SK-N-MC (cell line): ENCODE data around the gene TRIP12.

Experiments used
- EZH2 ChIP-seq: fragments of 200-600 bp; sonication (generic); IDR thresholded peaks from one replicate; pipeline ENCODE4 v1.6.1; 2017; ENCODE audit warnings: antibody characterized with exemption
- POLR2AphosphoS5 ChIP-seq: IDR thresholded peaks from 2 replicates; pipeline ENCODE4 v1.6.1; 2012; ENCODE audit warnings: mild to moderate bottlenecking, low read depth, low read length, borderline replicate concordance

GRCh38 chr2:229810786-229811185, 111.0 kb downstream of the TRIP12 start:
- no peak for TF ChIP-seq EZH2
- no peak for TF ChIP-seq POLR2AphosphoS5
